T-helper 1 cell (primary cell): ENCODE results near the gene NSMCE3.

Source experiments
- DNase-seq, 5 donors: peaks; one replicate each; pipeline ENCODE4 v3.0.0-alpha.2; 2012 to 2020

NSMCE3 gene

DNA sequence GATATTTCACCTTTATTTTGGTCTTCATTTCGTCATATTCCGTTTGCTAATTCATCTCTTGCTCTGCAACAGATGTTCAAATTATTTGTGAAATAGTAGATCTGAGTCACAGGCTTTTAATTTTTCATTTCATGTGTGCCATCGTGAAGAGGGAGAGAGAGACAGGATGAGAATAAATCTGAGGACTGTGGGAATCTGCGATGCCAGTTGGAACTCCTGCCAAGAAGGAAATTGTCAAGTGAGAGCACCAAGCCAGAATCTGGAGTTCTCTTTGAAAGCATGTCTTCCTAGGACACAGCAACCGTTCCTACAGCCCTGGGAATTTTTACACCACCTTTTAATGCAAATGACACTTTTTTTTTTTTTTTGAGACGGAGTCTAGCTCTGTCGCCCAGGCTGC lies 48.8 kb downstream of the NSMCE3 start:
- no peak for DNase-seq

GRCh38 chr15:29216955-29217354 lies 52.7 kb downstream of the NSMCE3 start:
- DNase-seq = no peak
